ENCODE results near the gene TREM2. TPM values are rescaled to one million over a fixed set of nuclear protein-coding genes. Genes with fewer than 3 reads are reported as not detected.

The TREM2 gene
- total and polyA plus RNA-seq, 2 donors (not counting 1 experiment from before 2014, with no cell fraction given) = 0.33 TPM; not detected in 1

DNA sequence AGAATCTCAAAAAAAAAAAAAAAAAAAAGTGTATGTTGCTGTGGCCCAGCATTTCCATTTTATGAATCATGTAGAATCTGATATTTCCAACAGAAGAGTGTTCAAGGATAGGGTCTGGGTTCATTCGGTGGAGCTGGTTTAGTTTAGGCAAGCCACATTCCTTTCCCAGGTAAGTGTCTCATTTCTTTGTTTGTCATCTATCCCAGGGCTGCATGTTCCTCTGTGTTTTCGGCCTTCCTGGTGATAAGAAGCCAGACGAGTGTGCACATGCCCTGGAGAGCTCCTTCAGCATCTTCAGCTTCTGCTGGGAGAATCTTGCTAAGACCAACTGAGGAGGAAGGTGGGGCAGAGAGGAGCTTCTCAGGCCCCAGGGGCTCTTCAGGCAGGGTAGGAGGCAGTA, 51.9 kb downstream of the TREM2 start:
- H3K4me3 Mint-ChIP-seq = no peak overlapping the region
- POLR2A ChIA-PET = no interaction called here
- TF ChIP-seq EZH2 (IDR thresholded peaks at IDR 0.05; ENCODE audit: borderline replicate concordance, insufficient read depth, low read depth, low read length, poor library complexity, severe bottlenecking) = no peak
- TF ChIP-seq, protein P1, sequence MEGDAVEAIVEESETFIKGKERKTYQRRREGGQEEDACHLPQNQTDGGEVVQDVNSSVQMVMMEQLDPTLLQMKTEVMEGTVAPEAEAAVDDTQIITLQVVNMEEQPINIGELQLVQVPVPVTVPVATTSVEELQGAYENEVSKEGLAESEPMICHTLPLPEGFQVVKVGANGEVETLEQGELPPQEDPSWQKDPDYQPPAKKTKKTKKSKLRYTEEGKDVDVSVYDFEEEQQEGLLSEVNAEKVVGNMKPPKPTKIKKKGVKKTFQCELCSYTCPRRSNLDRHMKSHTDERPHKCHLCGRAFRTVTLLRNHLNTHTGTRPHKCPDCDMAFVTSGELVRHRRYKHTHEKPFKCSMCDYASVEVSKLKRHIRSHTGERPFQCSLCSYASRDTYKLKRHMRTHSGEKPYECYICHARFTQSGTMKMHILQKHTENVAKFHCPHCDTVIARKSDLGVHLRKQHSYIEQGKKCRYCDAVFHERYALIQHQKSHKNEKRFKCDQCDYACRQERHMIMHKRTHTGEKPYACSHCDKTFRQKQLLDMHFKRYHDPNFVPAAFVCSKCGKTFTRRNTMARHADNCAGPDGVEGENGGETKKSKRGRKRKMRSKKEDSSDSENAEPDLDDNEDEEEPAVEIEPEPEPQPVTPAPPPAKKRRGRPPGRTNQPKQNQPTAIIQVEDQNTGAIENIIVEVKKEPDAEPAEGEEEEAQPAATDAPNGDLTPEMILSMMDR (IDR thresholded peaks at IDR 0.05) = no peak
- H3K27ac Mint-ChIP-seq = no peak overlapping the region
- CTCF ChIA-PET = interaction anchor here (1.2 kb wide), 1 partner anchor 83 kb away, joined by 3 read pairs; no protein-coding TSS in a partner anchor
- no peaks in the 10 kb centered on the region for H3K9me3 Mint-ChIP-seq (ENCODE audit: insufficient read depth)
- H3K4me1 Mint-ChIP-seq = no peaks in the 10 kb centered on the region
- Histone ChIP-seq H3K9me3 (ENCODE audit: control extremely low read depth in 1 of 3, control insufficient read depth in 2 of 3, insufficient read depth in 1 of 3, low read length in 2 of 3) (no peaks in the 10 kb centered on the region), H2AFZ (ENCODE audit: insufficient read depth, low read depth, low read length, poor library complexity, severe bottlenecking) (no peak overlapping the region), H3K79me2 (ENCODE audit: control insufficient read depth, insufficient read depth, low read length) (no peaks in the 10 kb centered on the region), H4K20me1 (ENCODE audit: control insufficient read depth, insufficient read depth, low read length, poor library complexity, severe bottlenecking) (no peaks in the 10 kb centered on the region), H3K9ac (ENCODE audit: low read length) (no peak overlapping the region), H3K4me3 (ENCODE audit: control extremely low read depth in 1 of 5, extremely low read depth in 1 of 5, insufficient read depth in 1 of 5, low read depth in 2 of 5, low read length in 4 of 5) (no peak overlapping the region), H3K27ac (ENCODE audit: low read length in 2 of 2) (no peak overlapping the region), H3K36me3 (replicated peaks in 1 of 2; ENCODE audit: control extremely low read depth in 1 of 2, control insufficient read depth in 1 of 2, extremely low read depth in 1 of 2, insufficient read depth in 2 of 2, low read length in 1 of 2) (peaks cover 1 to 2% of the 10 kb centered on the region in 2 experiments), H3K4me2 (replicated peaks; ENCODE audit: low read depth, low read length, poor library complexity, severe bottlenecking) (no peak overlapping the region), H3K27me3 (replicated peaks in 1 of 4; ENCODE audit: control extremely low read depth in 1 of 4, control insufficient read depth in 3 of 4, insufficient read depth in 4 of 4, low read length in 3 of 4) (no peaks in the 10 kb centered on the region), H3K4me1 (ENCODE audit: control insufficient read depth in 2 of 2, insufficient read depth in 2 of 2, low read length in 2 of 2) (no peaks in the 10 kb centered on the region)
- ATAC-seq (ENCODE audit: low read depth) (no peak), DNase-seq (no peak)
- H3K27me3 Mint-ChIP-seq = no peaks in the 10 kb centered on the region
- intact Hi-C loops (cut with micrococcal nuclease) = no loop called here
- 100% methylated on average over 3 of the region's 3 CpGs for WGBS (ENCODE audit: insufficient coverage)

Other genes with a start within 250 kb of the TREM2 start
- gene UNC5CL, start 123.9 kb downstream of the TREM2 start, total RNA-seq = 4.6 and 4.7 TPM in 2 replicates
- gene UNC5CL, start 123.9 kb downstream of the TREM2 start, polyA plus RNA-seq = 4.5 and 5.7 TPM in 2 replicates
- not detected in 2 replicates for gene TSPO2, start 120.6 kb downstream of the TREM2 start, total RNA-seq
- not detected in 2 replicates for gene TSPO2, start 120.6 kb downstream of the TREM2 start, polyA plus RNA-seq
- not detected in 2 replicates for gene APOBEC2, start 109.9 kb downstream of the TREM2 start, total RNA-seq
- not detected in 2 replicates for gene APOBEC2, start 109.9 kb downstream of the TREM2 start, polyA plus RNA-seq
- 50.1 and 52.5 TPM in 2 replicates for gene OARD1, start 90.8 kb downstream of the TREM2 start, total RNA-seq
- gene OARD1, start 90.8 kb downstream of the TREM2 start, polyA plus RNA-seq = 9.6 and 14.5 TPM in 2 replicates
- 41.6 and 44.3 TPM in 2 replicates for gene NFYA, start 90.1 kb downstream of the TREM2 start, total RNA-seq
- 20.5 and 23.3 TPM in 2 replicates for gene NFYA, start 90.1 kb downstream of the TREM2 start, polyA plus RNA-seq
- gene TREML1, start 8.8 kb downstream of the TREM2 start, total RNA-seq = not detected in 2 replicates
- 0.07 and 1.9 TPM in 2 replicates for gene TREML1, start 8.8 kb downstream of the TREM2 start, polyA plus RNA-seq
- 9.6 and 10.3 TPM in 2 replicates for gene TREML2, start 38.0 kb upstream of the TREM2 start, total RNA-seq
- 47.7 and 51.1 TPM in 2 replicates for gene TREML2, start 38.0 kb upstream of the TREM2 start, polyA plus RNA-seq
- gene TREML4, start 65.2 kb upstream of the TREM2 start, total RNA-seq = not detected in 2 replicates
- gene TREML4, start 65.2 kb upstream of the TREM2 start, polyA plus RNA-seq = 1.7 TPM in 1 of 2 replicates, not detected in the other
- gene TREM1, start 123.6 kb upstream of the TREM2 start, total RNA-seq = 0.39 TPM in 1 of 2 replicates, not detected in the other
- 1.5 and 1.9 TPM in 2 replicates for gene TREM1, start 123.6 kb upstream of the TREM2 start, polyA plus RNA-seq
- not detected in 2 replicates for gene NCR2, start 172.5 kb upstream of the TREM2 start, total RNA-seq
- not detected in 2 replicates for gene NCR2, start 172.5 kb upstream of the TREM2 start, polyA plus RNA-seq

Data from B cell (primary cell).